Naive thymus-derived CD8-positive, alpha-beta T cell (primary cell): ENCODE data around the gene PRKG1. TPM values are rescaled to one million over a fixed set of nuclear protein-coding genes. Genes with fewer than 3 reads are reported as not detected.
"Not testable (repeated sequence)": the region's sequence is repeated elsewhere in the genome, so short reads cannot be mapped to it uniquely, and the experiment has no call there.

Experiments
- ATAC-seq, 2 donors: fragments of 150-1000 bp; cut with Tn5 transposase in 1 of 2; sonication (Bioruptor Pico), chemical (Tn5 transposase) in 1 of 2; 1 replicate in 1 of 2; 2 replicates in 1 of 2; pipeline ENCODE4 v1.10.0; 2021; ENCODE audit warnings: mild to moderate bottlenecking in 2 of 2, moderate library complexity in 2 of 2
- POLR2A ChIA-PET: fragments of 350-600 bp; sonication (Branson Sonifier 250); formaldehyde crosslinking; loops from one replicate; lab custom pipeline; 2021; ENCODE audit warnings: antibody characterized with exemption; lab: Charles Lee
- DNase-seq, 10 donors: peaks; one replicate each; pipeline versions ENCODE4 v3.0.0 to v3.0.0-alpha.2; 2020 to 2022
- H3K27ac Mint-ChIP-seq, 10 donors: one replicate each; pipeline ENCODE4 v1.8.0; 2020 to 2022; ENCODE audit warnings: mild to moderate bottlenecking in 10 of 10, mixed read lengths in 10 of 10, moderate library complexity in 4 of 10, inconsistent platforms in 1 of 10
- H3K27me3 Mint-ChIP-seq, 5 donors: one replicate each; pipeline ENCODE4 v1.8.0; 2021 to 2022; ENCODE audit warnings: mixed read lengths in 5 of 5
- H3K36me3 Mint-ChIP-seq, 3 donors: one replicate each; pipeline ENCODE4 v1.8.0; 2020 to 2022; ENCODE audit warnings: mixed read lengths in 3 of 3, mild to moderate bottlenecking in 2 of 3, inconsistent platforms in 1 of 3
- H3K4me1 Mint-ChIP-seq, 4 donors: one replicate each; pipeline ENCODE4 v1.8.0; 2021 to 2022; ENCODE audit warnings: mixed read lengths in 4 of 4
- H3K4me3 Mint-ChIP-seq, 10 donors: one replicate each; pipeline ENCODE4 v1.8.0; 2020 to 2022; ENCODE audit warnings: mild to moderate bottlenecking in 10 of 10, mixed read lengths in 10 of 10, moderate library complexity in 6 of 10, inconsistent platforms in 1 of 10
- H3K9me3 Mint-ChIP-seq, 9 donors: one replicate each; pipeline ENCODE4 v1.8.0; 2020 to 2022; ENCODE audit warnings: mixed read lengths in 9 of 9, mild to moderate bottlenecking in 3 of 9, inconsistent platforms in 1 of 9, moderate library complexity in 1 of 9
- polyA plus RNA-seq, 3 donors: library from polyadenylated mRNA; unstranded; fragments of 300-500 nt; fragmentation: Illumina TruSeq; gene quantifications; one replicate each; pipeline ENCODE4 v1.2.3, GENCODE V29; 2021
- total RNA-seq, 8 experiments: library from RNA in 2 of 8; stranded (reverse) in 2 of 8; gene quantifications; one replicate each; pipeline ENCODE4 v1.2.3 and lab custom pipeline; 2021 to 2026

The PRKG1 gene
- total and polyA plus RNA-seq, 5 experiments from 2014 or later, result not detected

DNA sequence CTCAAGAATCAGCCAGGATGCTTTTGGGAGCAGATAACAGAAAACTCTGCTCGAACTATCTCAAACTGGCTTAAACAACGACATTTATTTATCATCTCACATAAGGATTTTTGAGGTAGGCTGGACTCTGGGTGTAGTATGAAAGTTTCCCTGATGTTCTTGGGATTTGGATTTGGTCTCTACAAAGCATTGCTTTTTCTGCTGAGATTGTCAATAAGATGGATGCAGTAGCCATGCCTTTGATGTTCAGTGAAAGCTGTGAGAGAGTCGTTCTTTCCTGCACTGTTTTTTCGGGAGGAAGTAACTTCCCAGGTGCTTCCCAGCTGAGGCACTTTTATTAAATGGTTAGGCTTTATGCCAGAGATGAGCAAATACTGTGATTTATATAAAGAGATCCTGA lies 181.1 kb downstream of the PRKG1 start:
- no peak for DNase-seq
- Mint-ChIP-seq H3K4me1 (no peaks in the 10 kb centered on the region), H3K9me3 (peaks cover 0 to 3% (median 0%) of the 10 kb centered on the region in 9 donors), H3K27ac (no peak overlapping the region), H3K4me3 (no peak overlapping the region), H3K27me3 (peaks cover 0 to 4% (median 0%) of the 10 kb centered on the region in 5 donors), H3K36me3 (no peaks in the 10 kb centered on the region)
- POLR2A ChIA-PET, result no interaction called here
- no peak for ATAC-seq

DNA sequence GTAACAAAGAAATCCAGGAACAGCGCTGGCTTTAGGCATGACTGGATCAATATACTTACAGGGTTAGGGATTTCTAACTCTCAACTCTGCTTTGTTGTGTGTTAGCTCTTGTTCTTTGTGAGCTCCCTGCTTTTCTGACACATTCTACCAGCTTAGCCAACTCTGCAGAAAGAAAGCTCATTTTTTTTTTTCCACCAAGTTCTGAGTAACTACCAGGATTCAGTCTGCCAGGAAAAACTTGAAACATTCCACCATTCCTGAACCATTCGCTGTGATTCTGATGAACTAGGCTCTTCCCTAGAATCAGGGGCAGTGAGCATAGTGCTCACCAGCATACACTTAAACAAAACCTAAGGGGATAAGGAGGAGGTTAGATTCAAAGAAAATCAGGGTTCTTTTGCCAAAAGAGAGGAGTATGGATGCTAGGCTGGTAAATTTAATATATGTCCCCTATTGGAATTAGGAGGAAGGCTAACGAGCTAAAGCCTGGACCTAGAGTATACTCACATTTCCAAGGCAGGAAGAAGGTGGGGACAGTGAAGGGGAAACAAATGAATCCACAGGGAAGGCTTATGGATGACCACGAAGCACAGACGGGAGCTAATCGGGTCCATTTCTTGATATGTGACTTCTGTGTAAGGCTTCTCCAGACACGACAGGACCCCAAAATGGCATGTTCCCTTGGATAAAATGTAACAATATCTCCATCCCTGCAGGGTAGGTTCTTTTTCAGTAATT lies 183.4 kb downstream of the PRKG1 start:
- peaks cover 0 to 4% (median 0%) of the 10 kb centered on the region in 5 donors for H3K27me3 Mint-ChIP-seq
- H3K27ac Mint-ChIP-seq, result no peak overlapping the region
- H3K4me1 Mint-ChIP-seq, result no peaks in the 10 kb centered on the region
- POLR2A ChIA-PET, result no interaction called here
- no peak for DNase-seq
- H3K4me3 Mint-ChIP-seq, result no peak overlapping the region
- no peaks in the 10 kb centered on the region for H3K36me3 Mint-ChIP-seq
- ATAC-seq, result no peak
- H3K9me3 Mint-ChIP-seq, result peaks cover 0 to 3% (median 0%) of the 10 kb centered on the region in 9 donors

- H3K27me3 Mint-ChIP-seq, result peaks cover 0 to 4% (median 0%) of the 10 kb centered on the region in 5 donors
- peaks cover 0 to 3% (median 0%) of the 10 kb centered on the region in 9 donors for H3K9me3 Mint-ChIP-seq
- ATAC-seq (no peak), DNase-seq (no peak)
- POLR2A ChIA-PET, result no interaction called here
- H3K36me3 Mint-ChIP-seq, result no peaks in the 10 kb centered on the region
- H3K4me3 Mint-ChIP-seq, result no peak overlapping the region
- H3K4me1 Mint-ChIP-seq, result no peaks in the 10 kb centered on the region
- no peak overlapping the region for H3K27ac Mint-ChIP-seq
Measured at GRCh38 chr10:51260376-51260775, 186.1 kb downstream of the PRKG1 start.

GRCh38 chr10:51266496-51266895 lies 192.2 kb downstream of the PRKG1 start:
- peaks cover 0 to 2% (median 0%) of the 10 kb centered on the region in 5 donors for H3K27me3 Mint-ChIP-seq
- POLR2A ChIA-PET, result no interaction called here
- ATAC-seq (no peak), DNase-seq (no peak)
- H3K36me3 Mint-ChIP-seq, result no peaks in the 10 kb centered on the region
- no peak overlapping the region for H3K4me3 Mint-ChIP-seq
- no peaks in the 10 kb centered on the region for H3K4me1 Mint-ChIP-seq
- no peak overlapping the region for H3K27ac Mint-ChIP-seq
- H3K9me3 Mint-ChIP-seq, result peaks cover 0 to 4% (median 0%) of the 10 kb centered on the region in 9 donors

GRCh38 chr10:51267980-51268570 lies 193.8 kb downstream of the PRKG1 start:
- ATAC-seq, H3K4me3 Mint-ChIP-seq, POLR2A ChIA-PET, H3K36me3 Mint-ChIP-seq, H3K27me3 Mint-ChIP-seq, DNase-seq, H3K4me1 Mint-ChIP-seq, H3K9me3 Mint-ChIP-seq, H3K27ac Mint-ChIP-seq: not testable (repeated sequence)

DNA sequence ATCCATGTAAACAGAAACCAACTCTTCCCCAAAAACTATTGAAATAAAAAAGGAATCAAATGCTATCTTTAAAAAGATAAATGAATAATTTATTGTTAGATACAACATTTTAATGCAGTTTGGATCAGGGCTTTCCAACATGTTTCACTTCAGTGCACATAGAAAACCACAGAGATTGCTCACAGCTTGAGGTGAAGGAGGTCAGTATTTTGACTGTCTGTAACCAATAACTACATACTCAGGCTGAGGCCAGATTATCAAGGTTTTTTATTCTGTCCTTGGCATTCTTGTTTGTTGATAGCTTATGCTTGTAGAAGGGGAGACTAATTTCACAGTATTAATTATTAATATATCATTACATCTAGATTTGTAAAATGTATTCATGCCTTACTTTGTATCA lies 195.5 kb downstream of the PRKG1 start:
- Mint-ChIP-seq H3K4me3 (no peak overlapping the region), H3K4me1 (no peaks in the 10 kb centered on the region), H3K27ac (no peak overlapping the region), H3K9me3 (peaks cover 0 to 7% (median 0%) of the 10 kb centered on the region in 9 donors), H3K27me3 (peaks cover 0 to 2% (median 0%) of the 10 kb centered on the region in 5 donors), H3K36me3 (no peaks in the 10 kb centered on the region)
- POLR2A ChIA-PET, result no interaction called here
- DNase-seq (no peak), ATAC-seq (no peak)

GRCh38 chr10:51270936-51271530 lies 196.7 kb downstream of the PRKG1 start:
- no peaks in the 10 kb centered on the region for H3K27me3 Mint-ChIP-seq
- no peak overlapping the region for H3K4me3 Mint-ChIP-seq
- no peaks in the 10 kb centered on the region for H3K4me1 Mint-ChIP-seq
- peaks cover 0 to 7% (median 2%) of the 10 kb centered on the region in 9 donors for H3K9me3 Mint-ChIP-seq
- DNase-seq, result no peak
- H3K36me3 Mint-ChIP-seq, result no peaks in the 10 kb centered on the region
- POLR2A ChIA-PET, result no interaction called here
- no peak for ATAC-seq
- H3K27ac Mint-ChIP-seq, result no peak overlapping the region

DNA sequence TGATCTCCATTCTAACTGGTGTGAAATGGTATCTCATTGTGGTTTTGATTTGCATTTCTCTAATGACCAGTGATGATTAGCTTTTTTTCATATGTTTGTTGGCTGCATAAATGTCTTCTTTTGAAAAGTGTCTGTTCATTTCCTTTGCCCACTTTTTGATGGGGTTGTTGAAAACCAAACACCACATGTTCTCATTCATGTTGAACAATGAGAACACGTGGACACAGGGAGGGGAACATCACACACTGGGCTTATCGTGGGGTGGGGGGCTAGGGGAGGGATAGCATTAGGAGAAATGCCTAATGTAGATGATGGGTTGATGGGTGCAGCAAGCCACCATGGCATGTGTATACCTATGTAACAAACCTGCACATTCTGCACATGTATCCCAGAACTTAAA lies 197.8 kb downstream of the PRKG1 start:
- H3K4me1 Mint-ChIP-seq, H3K27me3 Mint-ChIP-seq, ATAC-seq, POLR2A ChIA-PET, H3K4me3 Mint-ChIP-seq, H3K27ac Mint-ChIP-seq, H3K36me3 Mint-ChIP-seq, DNase-seq: not testable (repeated sequence)
- peaks cover 0 to 11% (median 4%) of the 10 kb centered on the region in 9 donors for H3K9me3 Mint-ChIP-seq

GRCh38 chr10:51272555-51272954 lies 198.3 kb downstream of the PRKG1 start:
- no peaks in the 10 kb centered on the region for H3K4me1 Mint-ChIP-seq
- no peaks in the 10 kb centered on the region for H3K36me3 Mint-ChIP-seq
- H3K9me3 Mint-ChIP-seq, result peaks cover 0 to 11% (median 4%) of the 10 kb centered on the region in 9 donors
- DNase-seq (no peak), ATAC-seq (no peak)
- H3K27ac Mint-ChIP-seq, result no peak overlapping the region
- no peak overlapping the region for H3K4me3 Mint-ChIP-seq
- POLR2A ChIA-PET, result no interaction called here
- H3K27me3 Mint-ChIP-seq, result no peaks in the 10 kb centered on the region

DNA sequence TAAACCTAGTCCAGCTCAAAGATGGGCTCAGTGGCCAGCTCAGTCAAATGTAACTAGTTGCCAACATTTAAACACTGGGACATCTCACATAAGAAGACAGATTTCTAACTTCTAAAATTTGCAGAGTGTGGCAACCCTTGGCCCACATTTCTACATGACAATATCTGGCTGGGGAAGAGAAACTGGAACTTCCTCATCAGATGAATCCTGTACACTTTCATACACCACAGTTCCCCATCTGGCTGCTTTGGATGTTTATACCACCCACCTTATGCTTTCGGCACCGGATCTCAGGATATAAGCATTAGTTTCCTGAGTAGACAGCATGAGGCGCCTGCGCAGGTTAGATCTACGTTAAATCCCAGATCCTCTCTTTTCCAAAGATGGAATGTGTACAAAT lies 199.3 kb downstream of the PRKG1 start:
- no peak overlapping the region for H3K4me3 Mint-ChIP-seq
- no peaks in the 10 kb centered on the region for H3K4me1 Mint-ChIP-seq
- no peaks in the 10 kb centered on the region for H3K36me3 Mint-ChIP-seq
- H3K27me3 Mint-ChIP-seq, result no peaks in the 10 kb centered on the region
- no peak for DNase-seq
- ATAC-seq, result no peak
- peaks cover 0 to 10% (median 5%) of the 10 kb centered on the region in 9 donors for H3K9me3 Mint-ChIP-seq
- POLR2A ChIA-PET, result no interaction called here
- H3K27ac Mint-ChIP-seq, result no peak overlapping the region

- H3K27me3 Mint-ChIP-seq, H3K4me3 Mint-ChIP-seq, H3K4me1 Mint-ChIP-seq, ATAC-seq, DNase-seq, H3K36me3 Mint-ChIP-seq, H3K27ac Mint-ChIP-seq, POLR2A ChIA-PET: not testable (repeated sequence)
- peaks cover 0 to 25% (median 10%) of the 10 kb centered on the region in 9 donors for H3K9me3 Mint-ChIP-seq
Measured at GRCh38 chr10:51276097-51276496, 201.8 kb downstream of the PRKG1 start.

DNA sequence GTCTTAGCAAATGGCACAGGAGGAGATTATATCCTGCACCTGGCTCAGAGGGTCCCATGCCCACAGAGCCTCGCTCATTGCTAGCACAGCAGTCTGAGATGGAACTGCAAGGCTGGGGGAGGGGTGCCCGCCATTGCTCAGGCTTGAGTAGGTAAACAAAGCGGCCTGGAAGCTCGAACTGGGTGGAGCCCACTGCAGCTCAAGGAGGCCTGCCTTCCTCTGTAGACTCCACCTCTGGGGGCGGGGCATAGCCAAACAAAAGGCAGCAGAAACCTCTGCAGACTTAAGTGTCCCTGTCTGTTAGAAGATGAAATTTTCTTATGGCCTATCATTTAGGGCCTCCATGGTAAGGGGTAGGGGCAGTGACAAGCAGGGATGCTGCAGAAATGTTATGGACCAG lies 207.1 kb downstream of the PRKG1 start:
- POLR2A ChIA-PET, result not testable (repeated sequence)

GRCh38 chr10:51285601-51286000 lies 211.3 kb downstream of the PRKG1 start:
- Mint-ChIP-seq H3K27me3 (peaks cover 0 to 4% (median 0%) of the 10 kb centered on the region in 5 donors), H3K27ac (no peak overlapping the region), H3K36me3 (no peaks in the 10 kb centered on the region), H3K4me3 (no peak overlapping the region), H3K9me3 (peaks cover 0 to 14% (median 0%) of the 10 kb centered on the region in 9 donors), H3K4me1 (no peaks in the 10 kb centered on the region)
- DNase-seq, result no peak
- ATAC-seq, result no peak
- POLR2A ChIA-PET, result no interaction called here

More for the DNA sequence above, 207.1 kb downstream of the PRKG1 start:
- peaks cover 0 to 34% (median 6%) of the 10 kb centered on the region in 9 donors for H3K9me3 Mint-ChIP-seq
- not testable (repeated sequence) for DNase-seq, H3K4me3 Mint-ChIP-seq, H3K27ac Mint-ChIP-seq, ATAC-seq, H3K27me3 Mint-ChIP-seq, H3K36me3 Mint-ChIP-seq, H3K4me1 Mint-ChIP-seq
